GM21528 (cell line): Measurements from ENCODE around the gene KCNMA1.

ENCODE experiments used
- ATAC-seq: cut with Tn5 transposase; IDR thresholded peaks from one replicate; pipeline ENCODE4 v1.9.1; 2021; ENCODE audit warnings: mild to moderate bottlenecking, moderate library complexity; ENCODE audit not compliant: unreplicated experiment, low FRiP score

Gene KCNMA1

DNA sequence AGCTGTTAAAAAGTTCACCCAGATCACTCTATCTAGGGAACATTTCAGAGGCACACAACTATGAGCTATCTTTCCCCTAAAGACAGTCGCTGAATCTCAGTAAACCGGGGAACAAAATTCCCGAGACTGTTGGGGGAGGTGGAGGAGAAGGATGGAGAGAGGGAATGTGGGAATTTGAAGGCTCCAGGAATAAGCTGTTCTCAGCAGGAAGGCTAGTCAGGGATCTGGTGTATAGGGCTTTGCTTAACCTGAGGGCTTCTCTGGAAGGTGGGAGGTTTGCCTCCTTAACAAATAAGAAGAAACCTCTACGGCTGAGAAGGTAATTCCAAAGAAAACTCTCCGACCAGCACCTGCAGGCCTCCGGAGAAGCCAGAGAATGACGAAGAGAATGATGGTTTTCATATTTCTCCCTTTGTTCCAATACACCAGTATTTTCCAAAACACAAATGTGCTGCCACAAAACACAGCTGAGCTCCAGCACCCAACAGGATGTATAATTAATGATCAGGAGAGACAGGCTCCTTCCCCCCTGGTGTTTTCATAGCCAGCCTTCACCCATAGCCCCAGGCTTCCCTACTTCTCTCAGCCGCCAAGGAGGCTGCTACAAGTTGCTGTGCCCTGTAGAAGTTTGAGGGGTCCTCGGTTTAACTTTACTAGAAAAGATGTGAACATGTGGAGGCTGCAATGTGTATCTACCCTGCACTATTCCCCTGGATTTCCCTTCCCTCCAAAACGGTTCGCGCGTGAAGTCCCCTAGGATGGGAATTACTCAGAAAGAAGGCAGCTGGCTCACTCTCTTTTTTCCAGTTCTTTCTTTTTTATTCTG is 2.0 kb downstream of the KCNMA1 start:
- ATAC-seq: no peak

DNA sequence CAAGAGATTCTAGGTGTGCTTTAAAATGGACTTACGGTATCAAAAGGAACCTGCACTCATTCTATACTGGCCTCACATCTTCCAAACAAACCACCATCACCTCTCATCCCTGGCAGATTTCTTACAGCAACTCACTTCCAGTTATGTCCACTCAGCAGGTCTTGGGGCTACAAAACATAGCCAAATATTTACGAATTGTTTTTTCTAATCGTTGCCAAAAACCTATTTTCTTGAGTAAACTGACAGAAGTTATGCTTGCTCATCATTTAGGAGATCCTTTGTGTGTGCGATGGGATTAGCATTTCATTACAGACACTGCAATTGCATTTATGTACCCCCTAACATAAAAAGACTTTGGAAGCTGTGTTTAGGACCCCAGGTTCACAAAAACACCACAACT is 2.7 kb downstream of the KCNMA1 start:
- ATAC-seq: no peak

DNA sequence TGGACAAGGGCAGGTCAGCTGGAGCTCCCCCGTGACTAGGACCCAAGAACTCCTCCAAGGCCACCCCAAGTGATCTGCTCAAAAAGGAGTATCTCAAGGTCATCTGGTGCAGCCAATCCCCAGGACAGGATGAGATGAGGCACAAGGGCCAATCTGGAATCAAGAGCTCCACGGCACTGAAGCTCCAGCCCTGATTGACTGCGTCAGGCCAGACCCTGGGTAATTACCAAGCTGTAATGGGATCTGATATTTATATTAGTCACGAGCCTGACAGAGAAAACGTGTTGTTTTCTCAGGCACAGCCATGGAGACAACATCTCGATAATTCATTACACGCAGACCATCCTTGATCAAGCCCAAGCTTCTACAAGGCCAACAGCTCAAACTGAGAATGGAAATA is 4.2 kb downstream of the KCNMA1 start:
- no peak for ATAC-seq

DNA sequence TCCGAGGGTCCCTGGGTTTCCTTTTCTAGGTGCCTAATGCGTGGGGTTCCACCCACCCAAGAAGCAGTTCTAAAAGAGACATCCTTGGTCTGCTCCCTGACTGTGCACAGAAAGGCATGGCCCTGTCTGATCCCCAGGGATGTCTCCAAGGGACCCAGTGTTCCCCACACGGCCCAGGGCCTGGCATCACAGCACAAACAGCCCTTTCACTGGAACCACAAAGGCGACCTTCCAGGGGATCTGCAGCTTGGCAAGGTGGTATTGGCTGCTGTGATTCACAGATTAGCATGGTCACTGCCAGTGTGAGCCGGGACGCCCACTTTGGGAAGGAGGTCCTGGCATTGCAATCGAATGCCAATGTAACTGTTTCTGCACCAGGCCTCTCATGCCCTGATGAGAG is 6.4 kb downstream of the KCNMA1 start:
- no peak for ATAC-seq

DNA sequence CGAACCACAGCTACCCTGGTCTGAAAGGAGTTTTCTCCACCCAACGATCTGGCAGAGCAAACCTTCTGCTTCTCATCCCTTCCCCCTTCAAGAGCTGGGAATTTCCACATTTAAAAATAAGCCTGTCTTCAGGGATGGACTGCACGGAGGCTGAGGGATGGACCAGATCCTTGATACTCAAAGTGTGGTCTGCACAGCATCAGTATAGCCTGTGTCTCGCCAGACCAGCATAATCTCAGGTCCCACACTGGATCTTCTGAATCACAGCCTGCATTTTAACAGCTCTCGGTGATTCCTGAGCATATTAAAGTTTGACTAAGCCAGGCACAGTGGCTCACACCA is 7.1 kb downstream of the KCNMA1 start:
- no peak for ATAC-seq

DNA sequence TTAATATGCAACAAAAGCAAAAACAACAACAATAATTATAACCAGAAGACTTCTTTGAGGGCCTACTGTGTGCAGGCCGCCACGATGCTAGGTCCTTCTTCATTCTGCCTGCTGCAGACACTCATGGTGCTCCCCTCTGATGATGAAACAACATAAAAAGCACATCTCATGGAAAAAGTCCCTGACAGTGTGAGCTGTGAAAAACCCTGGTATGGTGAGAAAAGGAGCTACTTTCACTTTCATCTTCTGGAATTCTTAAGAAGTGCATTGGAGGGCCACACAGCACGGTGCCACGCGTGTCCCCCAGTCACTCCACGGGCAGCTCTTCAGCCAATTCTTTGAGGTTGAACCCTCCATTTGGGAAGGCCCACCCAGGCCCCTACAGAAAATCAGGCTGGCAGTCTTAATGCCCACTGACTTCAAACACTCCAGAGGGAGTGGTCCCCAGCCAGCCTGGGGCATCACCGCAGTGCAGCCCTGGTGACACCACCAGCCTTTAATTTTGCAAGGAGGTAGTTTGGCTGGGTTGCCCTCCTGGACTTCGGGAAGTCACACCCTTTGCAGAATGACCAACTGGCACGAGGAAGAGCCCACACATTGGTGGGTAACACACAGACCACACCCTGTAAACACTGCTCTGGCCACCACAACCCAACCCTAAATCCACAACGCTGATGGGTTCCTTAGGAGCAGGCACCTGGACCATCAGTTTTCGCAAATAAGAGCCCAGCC is 7.7 kb downstream of the KCNMA1 start:
- ATAC-seq: no peak

DNA sequence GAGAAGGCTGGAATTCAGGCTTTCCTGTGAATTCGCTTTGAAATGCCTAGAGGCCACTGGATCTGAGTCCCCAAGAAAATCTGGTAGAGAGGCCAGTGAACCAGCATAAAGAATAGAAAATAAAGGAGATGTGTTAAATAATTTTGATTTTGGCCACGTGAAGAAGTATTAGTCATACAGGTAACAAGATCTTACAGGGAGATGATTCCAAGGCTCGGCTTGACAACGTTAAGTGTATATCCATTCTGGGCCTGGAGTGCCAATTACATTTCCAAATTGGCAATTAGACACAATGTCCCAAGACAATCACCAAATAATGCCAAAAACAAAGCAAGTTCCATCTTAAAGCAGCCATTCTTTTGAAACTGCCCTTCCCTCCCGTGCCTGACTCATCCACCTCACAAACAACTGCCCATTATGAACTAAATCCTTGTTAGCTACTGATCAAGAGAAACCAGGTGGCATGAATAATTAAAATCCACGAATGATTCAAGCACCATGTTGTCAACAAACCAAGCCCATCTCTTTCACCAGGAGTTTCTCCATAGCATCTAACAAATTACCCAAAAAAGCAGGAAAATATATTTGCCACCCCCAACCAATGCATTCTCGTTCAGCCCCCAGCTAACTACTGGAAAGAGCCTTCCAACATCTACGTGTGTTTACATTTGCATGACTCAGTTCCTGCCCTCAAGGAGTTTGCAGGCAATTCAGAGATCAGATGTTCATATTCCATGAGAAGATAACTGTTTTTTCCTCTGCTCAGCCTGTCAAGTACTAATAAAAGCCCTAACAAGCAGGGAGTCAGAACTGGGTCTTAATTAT is 8.5 kb downstream of the KCNMA1 start:
- ATAC-seq: no peak

DNA sequence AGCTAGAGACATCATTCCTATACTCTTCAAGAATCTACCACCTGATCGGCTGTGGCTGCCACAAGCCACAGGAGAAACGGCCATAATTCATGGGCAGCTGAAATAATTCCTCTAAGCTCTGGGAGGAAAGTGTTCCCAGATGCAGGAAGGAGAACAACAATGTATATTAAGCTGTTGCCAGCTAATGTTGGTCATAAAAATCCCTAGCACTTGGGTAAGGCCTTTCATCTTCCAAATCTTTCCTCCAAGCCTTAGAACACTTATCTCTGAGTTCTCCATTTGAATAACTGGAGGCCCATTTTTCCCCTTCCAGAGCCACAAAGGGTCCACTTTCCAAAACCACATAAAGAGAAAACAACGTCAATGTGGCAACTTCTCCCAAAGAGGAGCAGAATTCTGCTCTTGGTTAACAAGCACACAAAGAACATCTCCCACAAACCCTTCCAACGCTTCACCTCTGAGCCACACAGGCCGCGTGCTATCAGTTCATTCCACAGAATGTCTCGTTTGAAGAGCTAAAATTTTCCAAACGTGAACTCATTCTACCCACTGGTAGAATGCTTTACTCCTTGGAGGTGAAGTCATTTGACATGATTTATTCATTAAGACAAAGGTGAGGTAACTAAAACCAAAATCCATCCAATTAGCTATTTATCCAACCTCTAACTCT is 11.2 kb downstream of the KCNMA1 start:
- ATAC-seq: no peak

DNA sequence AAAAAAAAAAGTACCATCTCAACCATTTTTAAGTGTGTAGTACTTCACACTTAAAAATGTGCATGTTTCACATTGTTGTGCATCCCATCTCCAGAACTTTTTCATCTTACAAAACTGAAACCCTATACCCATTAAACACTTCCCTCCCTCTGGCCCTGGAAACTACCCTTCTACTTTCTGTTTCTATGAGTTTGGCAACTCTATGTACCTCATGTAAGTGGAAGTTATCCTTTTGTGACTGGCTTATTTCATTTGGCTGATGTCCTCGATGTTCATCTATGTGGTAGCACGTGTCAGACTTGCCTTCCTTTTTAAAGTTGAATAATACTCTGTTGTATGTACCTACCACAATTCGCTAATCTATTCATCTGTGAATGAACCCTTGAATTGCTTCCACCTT is 12.2 kb downstream of the KCNMA1 start:
- no peak for ATAC-seq

DNA sequence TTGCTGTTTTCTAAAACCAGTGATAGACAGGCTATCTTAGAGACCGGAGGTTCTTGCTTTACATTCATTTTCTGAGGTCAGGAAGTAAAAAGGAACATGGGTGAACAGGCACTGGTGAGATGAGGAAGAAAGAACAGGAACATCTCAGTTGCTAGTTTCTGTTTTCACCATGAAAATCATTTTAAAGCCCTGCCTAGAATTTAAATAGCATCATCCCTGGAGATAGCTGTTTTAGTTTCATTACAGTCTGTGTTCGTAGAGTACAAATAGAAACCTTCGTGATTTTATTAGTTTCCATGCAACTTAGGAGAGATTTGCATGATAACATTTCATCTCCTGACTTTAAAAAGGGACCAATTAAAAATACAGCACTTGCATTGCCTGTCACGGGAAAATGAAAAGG is 14.7 kb downstream of the KCNMA1 start:
- ATAC-seq: peak; percentile 61

DNA sequence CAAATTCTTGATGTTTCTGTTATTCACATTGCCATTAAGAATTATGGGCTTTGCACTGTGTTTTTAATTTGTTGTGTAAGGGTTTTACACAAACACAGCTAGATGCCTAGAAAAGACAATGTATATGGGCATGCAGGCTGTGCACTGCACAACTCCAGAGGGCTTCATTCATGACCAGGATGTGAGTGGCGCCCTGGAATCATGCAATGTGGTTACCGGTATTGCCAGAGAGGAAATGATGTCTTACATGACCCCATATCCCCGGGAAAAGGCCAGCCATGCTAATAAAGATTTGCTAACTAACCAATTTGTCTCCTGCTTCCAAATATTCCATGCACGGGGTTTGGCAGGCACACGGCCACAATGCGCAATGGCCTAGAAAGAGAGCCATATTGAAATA is 16.9 kb downstream of the KCNMA1 start:
- no peak for ATAC-seq

DNA sequence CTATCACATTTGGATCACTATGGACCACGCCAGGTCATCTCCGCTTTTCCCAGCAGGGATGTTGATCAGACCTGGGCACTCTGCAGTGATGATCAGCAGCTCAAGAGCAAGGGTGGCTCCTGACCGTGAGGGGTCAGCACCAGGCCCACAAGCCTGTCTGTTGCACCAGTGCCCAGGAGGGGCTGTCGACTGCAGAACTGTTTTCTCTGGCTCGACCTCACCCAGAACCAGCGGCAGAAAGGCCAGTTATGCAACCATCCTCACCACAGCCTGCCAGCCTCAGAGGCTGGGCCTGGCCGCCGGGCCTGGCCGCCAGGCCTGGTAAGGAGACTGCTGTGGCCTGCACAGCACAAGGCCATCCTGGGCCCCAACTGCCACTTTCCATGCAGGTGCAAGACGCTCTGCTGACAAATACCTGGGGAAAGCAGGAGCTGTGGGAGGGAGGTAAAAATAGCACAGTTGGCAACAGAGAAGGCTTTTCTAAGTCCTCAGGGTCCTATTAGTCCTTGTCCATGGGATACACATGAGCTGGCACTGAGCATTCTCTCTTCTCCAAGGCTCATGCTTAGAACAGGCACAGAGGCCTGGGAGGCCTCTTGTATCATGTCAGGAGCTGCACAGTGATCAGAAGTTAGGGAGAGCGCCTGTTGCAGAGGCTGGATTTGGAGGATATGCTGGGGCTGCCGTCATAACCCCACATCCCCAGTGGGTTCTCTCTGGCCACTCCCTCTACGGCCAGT is 17.5 kb downstream of the KCNMA1 start:
- no peak for ATAC-seq

DNA sequence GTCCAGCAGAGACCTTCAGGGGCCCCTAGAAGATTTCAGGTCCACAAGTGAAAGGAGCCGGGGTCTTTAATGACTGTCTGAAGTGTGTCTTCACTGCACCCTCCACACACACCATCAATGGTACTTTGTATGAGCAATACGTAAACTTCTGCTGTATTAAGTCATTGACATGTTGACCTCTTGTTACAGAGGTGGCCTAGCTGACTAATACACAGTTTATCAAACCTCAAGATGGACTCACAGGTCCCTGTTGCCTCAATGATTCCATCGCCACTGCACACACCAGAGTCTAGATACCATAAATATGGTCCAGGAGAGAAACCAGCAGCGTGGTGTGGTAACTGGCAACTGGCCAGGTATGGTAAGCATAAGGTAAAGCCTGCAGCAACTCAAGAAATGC is 19.5 kb downstream of the KCNMA1 start:
- ATAC-seq: no peak

DNA sequence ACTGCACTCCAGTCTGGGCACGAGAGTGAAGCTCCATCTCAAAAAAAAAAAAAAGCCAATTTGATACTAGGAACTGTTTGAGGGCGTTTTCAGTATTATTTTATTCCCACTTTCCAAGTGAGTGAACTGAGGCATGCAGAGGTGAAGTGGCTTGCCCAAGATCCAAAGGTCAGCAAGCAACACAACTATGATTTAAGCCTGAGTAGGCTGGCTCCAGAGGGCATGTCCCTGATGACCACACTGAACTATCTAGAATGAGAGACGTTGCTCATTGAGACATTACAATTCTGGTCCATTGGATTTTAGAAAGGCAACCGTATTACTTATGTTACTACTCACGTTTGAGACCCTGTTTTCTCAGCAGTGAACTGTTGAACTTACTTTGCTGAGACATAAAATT is 20.8 kb downstream of the KCNMA1 start:
- ATAC-seq: no peak

DNA sequence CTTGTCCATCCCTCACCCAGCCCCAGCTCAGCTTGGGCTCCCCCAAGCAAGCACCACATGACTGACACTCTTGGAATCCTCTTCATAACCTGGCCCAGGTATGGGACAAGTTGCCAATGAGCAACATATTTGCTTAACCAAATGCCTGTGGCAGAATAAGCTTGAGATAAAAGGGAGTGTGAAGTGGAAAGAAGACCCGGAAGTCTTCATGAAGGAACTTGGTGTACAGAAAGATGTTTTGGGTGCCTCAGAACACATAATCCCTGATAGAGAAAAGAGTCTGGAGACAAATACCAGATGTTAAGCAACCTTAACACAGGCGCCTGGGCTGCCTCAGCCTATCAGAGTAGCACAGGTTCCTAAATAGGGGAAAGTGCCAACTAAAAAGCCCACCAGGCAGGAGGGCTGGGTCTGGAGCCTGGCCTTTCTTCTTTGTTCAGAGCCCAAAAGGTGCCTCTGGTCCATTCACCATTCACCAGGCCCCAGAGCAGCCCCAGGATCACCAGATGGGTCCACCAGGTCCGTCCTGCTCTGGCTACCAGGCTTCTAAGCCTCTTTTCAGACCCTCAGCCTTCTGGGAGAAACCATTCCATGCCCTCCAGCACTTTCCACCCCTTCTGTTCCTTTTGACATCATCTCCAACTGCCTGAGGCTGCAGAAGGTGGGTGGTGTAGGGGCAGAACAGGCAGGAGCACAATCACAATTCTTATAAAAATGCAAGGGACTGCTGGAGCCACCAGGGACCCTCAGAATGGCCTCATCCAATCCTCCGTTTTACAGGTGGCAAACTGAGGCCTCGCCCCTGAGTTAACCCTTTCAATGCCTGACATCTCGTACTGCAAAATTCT is 22.6 kb downstream of the KCNMA1 start:
- ATAC-seq: no peak

DNA sequence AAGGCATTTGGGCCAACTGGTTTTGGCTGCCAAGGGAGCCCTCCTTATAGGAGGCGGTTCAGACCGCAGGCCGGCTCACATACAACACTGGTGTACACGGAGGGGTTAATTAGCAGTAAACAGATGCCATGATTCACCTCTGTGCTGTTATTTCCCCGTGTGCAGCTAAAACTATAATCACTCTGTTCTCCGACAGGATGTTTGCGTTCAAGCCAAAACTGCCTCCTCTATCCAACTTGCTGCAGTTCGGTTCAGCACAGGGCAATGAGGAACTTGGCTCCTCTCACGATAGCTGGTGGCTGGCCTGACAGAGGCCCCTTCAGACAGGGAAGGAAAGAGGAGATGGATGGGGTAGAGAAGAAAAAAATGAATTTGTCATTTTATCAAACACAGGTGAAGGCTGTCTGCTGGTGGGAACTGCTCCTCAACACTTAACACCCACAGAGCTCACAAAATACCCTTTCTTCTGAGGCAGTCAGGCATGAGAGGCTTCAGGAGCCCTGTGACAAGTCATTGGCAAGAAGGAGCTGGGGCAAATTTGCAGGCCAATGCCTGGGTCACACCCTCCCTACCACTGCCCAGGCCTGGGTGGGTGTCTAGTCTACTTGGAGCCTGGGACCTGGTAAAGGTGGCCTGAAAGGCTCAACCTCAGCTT is 24.0 kb downstream of the KCNMA1 start:
- no peak for ATAC-seq

DNA sequence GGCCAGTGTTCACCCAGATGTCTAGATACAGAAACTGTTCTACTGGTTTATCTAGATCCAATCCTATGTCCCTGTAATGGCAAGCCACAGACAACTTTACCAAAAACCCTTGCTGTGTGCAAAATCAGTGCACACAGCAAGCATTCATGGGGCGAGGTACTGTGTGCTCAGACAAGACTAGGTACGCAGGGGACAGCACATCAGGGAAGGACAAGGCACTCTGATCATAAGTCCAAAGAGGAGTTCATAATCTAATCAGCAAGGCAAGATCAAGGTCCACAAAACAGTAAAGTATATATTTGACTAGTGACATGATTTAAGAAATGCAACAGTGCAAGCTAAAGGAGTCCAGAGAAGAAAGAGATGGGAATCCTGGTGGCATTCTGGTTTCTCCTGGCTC is 25.9 kb downstream of the KCNMA1 start:
- ATAC-seq: no peak

DNA sequence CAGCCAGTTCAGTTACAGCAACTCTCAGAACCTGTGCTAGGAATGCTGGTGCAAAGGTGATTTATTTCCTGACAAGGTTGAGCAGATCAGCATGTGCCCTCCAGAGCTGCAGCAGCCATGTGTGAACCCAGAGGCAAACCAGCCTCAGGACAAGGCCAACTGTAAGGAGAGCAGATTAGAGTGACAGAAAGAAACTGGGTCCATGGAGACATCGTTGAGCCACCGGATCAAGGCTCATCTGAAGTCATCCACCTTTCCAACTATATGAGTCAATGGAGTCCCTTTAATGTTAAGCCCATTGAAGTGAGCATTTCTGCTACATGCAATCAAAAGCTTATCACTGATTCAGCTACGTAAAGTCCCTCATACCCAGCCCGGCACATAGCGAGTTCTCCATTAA is 26.4 kb downstream of the KCNMA1 start:
- no peak for ATAC-seq

DNA sequence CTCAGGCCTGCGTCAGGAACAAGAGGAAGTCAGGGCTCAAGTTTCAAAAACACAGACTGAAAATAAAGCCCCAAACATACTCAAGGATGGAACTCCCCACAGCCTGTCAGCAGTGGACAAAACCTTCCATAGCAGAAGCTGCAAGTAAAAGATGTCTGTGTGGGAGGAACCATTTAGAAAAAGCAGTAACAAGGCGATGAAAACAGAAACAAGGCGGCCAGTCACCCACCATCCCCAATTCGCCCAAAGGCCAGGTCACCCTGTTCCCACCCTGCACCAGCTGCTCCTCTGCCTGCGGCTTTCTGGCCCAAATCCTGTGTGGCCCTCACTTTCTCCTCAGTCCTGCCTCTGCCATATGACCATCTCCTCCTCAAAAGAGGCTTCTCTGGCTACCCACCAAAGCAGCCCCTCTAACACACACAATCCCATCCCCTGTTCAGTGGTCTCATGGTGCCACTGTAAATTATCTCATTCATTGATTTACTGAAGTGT is 27.8 kb downstream of the KCNMA1 start:
- no peak for ATAC-seq
